Vagina (tissue), 2 donors: ENCODE results near the gene IRF2BPL. TPM values are rescaled to one million over a fixed set of nuclear protein-coding genes. Genes with fewer than 3 reads are reported as not detected.

Experiments
- DNase-seq, 2 donors: peaks; one replicate each; pipeline ENCODE4 v3.0.0-alpha.2; 2017; ENCODE audit errors: extremely low spot score in 2 of 2
- H3K27ac ChIP-seq: fragments of 200-600 bp; sonication (generic); one replicate; pipeline ENCODE4 v1.5.1; 2019
- H3K27me3 ChIP-seq: fragments of 200-600 bp; sonication (generic); one replicate; pipeline ENCODE4 v1.5.1; 2019
- H3K36me3 ChIP-seq, 2 donors: fragments of 200-600 bp; sonication (generic); one replicate each; pipeline ENCODE4 v1.5.1; 2017 to 2019
- H3K4me1 ChIP-seq: fragments of 200-600 bp; sonication (generic); one replicate; pipeline ENCODE4 v1.5.1; 2019
- H3K4me3 ChIP-seq, 2 donors: fragments of 200-600 bp; sonication (generic); 1 replicate in 1 of 2; 2 replicates in 1 of 2; pipeline ENCODE4 v1.5.1; 2016 to 2019
- H3K9me3 ChIP-seq: fragments of 200-600 bp; sonication (generic); one replicate; pipeline ENCODE4 v1.5.1; 2019
- CTCF ChIP-seq, 3 experiments: fragments of 450-650 bp in 2 of 3; fragments of 200-600 bp in 1 of 3; sonication (generic) in 1 of 3; IDR thresholded peaks; one replicate each; pipeline ENCODE4 v1.5.1; 2017 to 2019; ENCODE audit warnings: antibody characterized with exemption in 3 of 3, mild to moderate bottlenecking in 2 of 3, moderate library complexity in 2 of 3
- POLR2A ChIP-seq, 2 donors: fragments of 450-650 bp; IDR thresholded peaks; one replicate each; pipeline ENCODE4 v1.6.1; 2017; ENCODE audit warnings: antibody characterized with exemption in 2 of 2, mild to moderate bottlenecking in 2 of 2, moderate library complexity in 2 of 2
- POLR2AphosphoS5 ChIP-seq, 2 donors: sonication (generic); formaldehyde crosslinking; IDR thresholded peaks; one replicate each; pipeline ENCODE4 v1.9.0; 2017; ENCODE audit warnings: antibody characterized with exemption in 2 of 2, mild to moderate bottlenecking in 2 of 2, low read depth in 1 of 2; ENCODE audit not compliant: insufficient read depth in 1 of 2
- intact Hi-C: fragments of 100-400 bp; cut with DNase I; formaldehyde crosslinking; loops from one replicate; pipeline ENCODE4 v1.15.1; 2023
- total RNA-seq: library from RNA; depleted of rRNA; stranded (reverse); fragments of >200 nt; gene quantifications from one replicate; pipeline ENCODE4 v1.2.3, GENCODE V29; 2016

The IRF2BPL gene
- total RNA-seq, 1 donor from 2014 or later, result 51.1 TPM

- Histone ChIP-seq H3K4me1 (peaks cover 58% of the 10 kb centered on the region), H3K27ac (peak overlapping the region; percentile 49)
- DNase-seq, result no peak
Observed at GRCh38 chr14:77004711-77005460, 23.6 kb downstream of the IRF2BPL start.

GRCh38 chr14:77003960-77004710 is 24.4 kb downstream of the IRF2BPL start:
- Histone ChIP-seq H3K27ac (no peak overlapping the region), H3K27me3 (no peaks in the 10 kb centered on the region), H3K4me1 (peaks cover 54% of the 10 kb centered on the region), H3K9me3 (no peaks in the 10 kb centered on the region), H3K36me3 (no peaks in the 10 kb centered on the region), H3K4me3 (no peak overlapping the region)
- TF ChIP-seq POLR2AphosphoS5 (IDR thresholded peaks at IDR 0.05; ENCODE audit: insufficient read depth in 1 of 2, low read depth in 1 of 2) (no peak), CTCF (IDR thresholded peaks at IDR 0.05) (no peak), POLR2A (IDR thresholded peaks at IDR 0.05) (no peak)
- intact Hi-C loops, result no loop called here
- DNase-seq, result no peak

More at GRCh38 chr14:77004711-77005460, 23.6 kb downstream of the IRF2BPL start:
- TF ChIP-seq CTCF (IDR thresholded peaks at IDR 0.05), result no peak
- TF ChIP-seq POLR2A (IDR thresholded peaks at IDR 0.05), result no peak
- no peak for TF ChIP-seq POLR2AphosphoS5 (IDR thresholded peaks at IDR 0.05; ENCODE audit: insufficient read depth in 1 of 2, low read depth in 1 of 2)
- no peak overlapping the region for H3K4me3 ChIP-seq
- H3K9me3 ChIP-seq, result no peaks in the 10 kb centered on the region
- intact Hi-C loops, result no loop called here
- H3K36me3 ChIP-seq, result no peaks in the 10 kb centered on the region
- no peaks in the 10 kb centered on the region for H3K27me3 ChIP-seq

- Histone ChIP-seq H3K27me3 (no peaks in the 10 kb centered on the region), H3K4me3 (no peak overlapping the region), H3K27ac (no peak overlapping the region), H3K36me3 (no peaks in the 10 kb centered on the region), H3K9me3 (no peaks in the 10 kb centered on the region), H3K4me1 (peaks cover 41% of the 10 kb centered on the region)
- no peak for TF ChIP-seq POLR2A (IDR thresholded peaks at IDR 0.05)
- TF ChIP-seq POLR2AphosphoS5 (IDR thresholded peaks at IDR 0.05; ENCODE audit: insufficient read depth in 1 of 2, low read depth in 1 of 2), result no peak
- TF ChIP-seq CTCF (IDR thresholded peaks at IDR 0.05), result no peak
- no peak for DNase-seq
- intact Hi-C loops, result no loop called here
Observed at GRCh38 chr14:77002889-77003288, 25.6 kb downstream of the IRF2BPL start.

- Histone ChIP-seq H3K9me3 (no peaks in the 10 kb centered on the region), H3K27me3 (no peaks in the 10 kb centered on the region), H3K4me1 (peaks cover 37% of the 10 kb centered on the region), H3K27ac (no peak overlapping the region), H3K36me3 (no peaks in the 10 kb centered on the region), H3K4me3 (no peak overlapping the region)
- intact Hi-C loops, result no loop called here
- DNase-seq, result no peak
- no peak for TF ChIP-seq CTCF (IDR thresholded peaks at IDR 0.05)
- no peak for TF ChIP-seq POLR2A (IDR thresholded peaks at IDR 0.05)
- TF ChIP-seq POLR2AphosphoS5 (IDR thresholded peaks at IDR 0.05; ENCODE audit: insufficient read depth in 1 of 2, low read depth in 1 of 2), result no peak
Observed at GRCh38 chr14:77002335-77002734, 26.2 kb downstream of the IRF2BPL start.
